GM23338 (cell line): ENCODE data around the gene CNTNAP5. TPM values are rescaled to one million over a fixed set of nuclear protein-coding genes. Genes with fewer than 3 reads are reported as not detected.

Source experiments
- ATAC-seq: fragments of 200-7000 bp; cut with Tn5 transposase; 3 replicates; pipeline ENCODE4 v1.9.1; 2020
- DNase-seq: peaks from one replicate; pipeline ENCODE4 v3.0.0-alpha.2; 2015; ENCODE audit warnings: low spot score
- H2AFZ ChIP-seq: fragments of 200-600 bp; sonication (generic); 2 replicates; pipeline ENCODE4 v1.8.0; 2016; ENCODE audit warnings: antibody characterized with exemption, mild to moderate bottlenecking, moderate library complexity
- H3F3A ChIP-seq: fragments of 200-600 bp; sonication (generic); replicated peaks from 2 replicates; pipeline ENCODE4 v1.8.0; 2017; ENCODE audit warnings: antibody characterized with exemption, mixed run types, low read depth
- H3K27ac ChIP-seq: fragments of 200-600 bp; sonication (generic); 2 replicates; pipeline ENCODE4 v1.6.1; 2016; ENCODE audit warnings: low read depth
- H3K27me3 ChIP-seq: fragments of 200-600 bp; sonication (generic); 2 replicates; pipeline ENCODE4 v1.8.0; 2016; ENCODE audit warnings: mild to moderate bottlenecking, mixed run types, moderate library complexity; ENCODE audit not compliant: insufficient read depth
- H3K36me3 ChIP-seq: fragments of 200-600 bp; sonication (generic); 2 replicates; pipeline ENCODE4 v1.8.0; 2016; ENCODE audit warnings: mild to moderate bottlenecking; ENCODE audit not compliant: insufficient read depth
- H3K4me1 ChIP-seq: fragments of 200-600 bp; sonication (generic); 2 replicates; pipeline ENCODE4 v1.8.0; 2016; ENCODE audit warnings: mild to moderate bottlenecking, moderate library complexity; ENCODE audit not compliant: insufficient read depth
- H3K4me2 ChIP-seq: fragments of 200-600 bp; sonication (generic); 2 replicates; pipeline ENCODE4 v1.7.1; 2017; ENCODE audit warnings: mixed run types
- H3K4me3 ChIP-seq: fragments of 200-600 bp; sonication (generic); 2 replicates; pipeline ENCODE4 v1.6.1; 2016; ENCODE audit warnings: mixed run types
- H3K79me2 ChIP-seq: fragments of 200-600 bp; sonication (generic); replicated peaks from 2 replicates; pipeline ENCODE4 v1.8.0; 2017; ENCODE audit warnings: mild to moderate bottlenecking; ENCODE audit not compliant: insufficient read depth
- H3K9me2 ChIP-seq: fragments of 200-600 bp; sonication (generic); 2 replicates; pipeline ENCODE4 v1.8.0; 2017; ENCODE audit not compliant: insufficient read depth
- H4K20me1 ChIP-seq: fragments of 200-600 bp; sonication (generic); replicated peaks from 2 replicates; pipeline ENCODE4 v1.8.0; 2017; ENCODE audit warnings: mild to moderate bottlenecking; ENCODE audit not compliant: insufficient read depth
- H3K27ac Mint-ChIP-seq: 2 replicates; pipeline ENCODE4 v1.8.0; 2020; ENCODE audit warnings: inconsistent platforms, mild to moderate bottlenecking, moderate library complexity, mixed read lengths
- H3K27me3 Mint-ChIP-seq: 3 replicates; pipeline ENCODE4 v1.8.0; 2022; ENCODE audit warnings: low read depth, mild to moderate bottlenecking, moderate library complexity, mixed read lengths, inconsistent platforms; ENCODE audit not compliant: insufficient read depth, poor library complexity
- H3K36me3 Mint-ChIP-seq: 3 replicates; pipeline ENCODE4 v1.8.0; 2021; ENCODE audit warnings: low read depth, mild to moderate bottlenecking, inconsistent platforms, moderate library complexity, mixed read lengths
- H3K4me1 Mint-ChIP-seq: 3 replicates; pipeline ENCODE4 v1.8.0; 2020; ENCODE audit warnings: mild to moderate bottlenecking, inconsistent platforms, mixed read lengths
- H3K4me3 Mint-ChIP-seq: 3 replicates; pipeline ENCODE4 v1.8.0; 2021; ENCODE audit warnings: moderate library complexity, mild to moderate bottlenecking, inconsistent platforms, mixed read lengths
- H3K9me3 Mint-ChIP-seq: 3 replicates; pipeline ENCODE4 v1.8.0; 2020; ENCODE audit warnings: moderate library complexity, mild to moderate bottlenecking, inconsistent platforms, mixed read lengths
- CREB1 ChIP-seq: fragments of 250-450 bp; sonication (Bioruptor Pico); IDR thresholded peaks from 2 replicates; pipeline ENCODE4 v1.5.0; 2020; ENCODE audit warnings: low read depth, mild to moderate bottlenecking, moderate library complexity
- CTCF ChIP-seq, 2 experiments: fragments of 200-600 bp in 1 of 2; sonication (generic) in 1 of 2; conservative IDR thresholded peaks; 2 replicates each; pipeline versions ENCODE4 v1.5.1 to v1.6.1; 2016 to 2017; ENCODE audit warnings: antibody characterized with exemption in 2 of 2, low read depth in 2 of 2, mild to moderate bottlenecking in 2 of 2, moderate library complexity in 1 of 2
- EZH2 ChIP-seq: fragments of 200-600 bp; sonication (generic); IDR thresholded peaks from one replicate; pipeline ENCODE4 v1.8.0; 2017; ENCODE audit warnings: antibody characterized with exemption, mild to moderate bottlenecking, low read depth; ENCODE audit not compliant: unreplicated experiment
- EZH2phosphoT487 ChIP-seq: fragments of 200-600 bp; sonication (generic); IDR thresholded peaks from one replicate; pipeline ENCODE4 v1.8.1; 2018; ENCODE audit warnings: antibody characterized with exemption; ENCODE audit not compliant: unreplicated experiment
- JUNB ChIP-seq: IDR thresholded peaks from one replicate; pipeline ENCODE4 v1.6.1; 2016; ENCODE audit warnings: antibody characterized with exemption; ENCODE audit not compliant: unreplicated experiment
- NANOG ChIP-seq: IDR thresholded peaks from 2 replicates; pipeline ENCODE4 v1.6.1; 2016; ENCODE audit warnings: antibody characterized with exemption, borderline replicate concordance
- POLR2AphosphoS5 ChIP-seq: IDR thresholded peaks from 2 replicates; pipeline ENCODE4 v1.6.1; 2016; ENCODE audit warnings: antibody characterized with exemption, low read depth
- STAT1 ChIP-seq: IDR thresholded peaks from one replicate; pipeline ENCODE4 v1.6.1; 2016; ENCODE audit warnings: antibody characterized with exemption; ENCODE audit not compliant: unreplicated experiment
- ZNF114 ChIP-seq: fragments of 250-450 bp; sonication (Bioruptor Pico); IDR thresholded peaks from 2 replicates; pipeline ENCODE4 v1.5.0; 2020; ENCODE audit warnings: mild to moderate bottlenecking, moderate library complexity
- ZNF331 ChIP-seq: fragments of 250-450 bp; sonication (Bioruptor Pico); IDR thresholded peaks from 2 replicates; pipeline ENCODE4 v1.5.0; 2020; ENCODE audit warnings: low read depth, mild to moderate bottlenecking, moderate library complexity
- ZNF462 ChIP-seq: fragments of 250-450 bp; sonication (Bioruptor Pico); IDR thresholded peaks from 2 replicates; pipeline ENCODE4 v1.5.0; 2020; ENCODE audit warnings: mild to moderate bottlenecking, moderate library complexity
- polyA plus RNA-seq: library from polyadenylated mRNA; unstranded; fragments of >200 nt; fragmentation: Nextera tagmentation; extraction: Ambion mirVana; gene quantifications from 2 replicates; pipeline ENCODE4 v1.2.1, GENCODE V29; 2016
- total RNA-seq: library from RNA; depleted of rRNA; stranded (reverse); fragments of >200 nt; shearing (Covaris generic); gene quantifications from 2 replicates; pipeline ENCODE4 v1.2.3, GENCODE V29; 2014
- TF ChIP-seq, protein P1 (sequence below): IDR thresholded peaks from 2 replicates; pipeline ENCODE4 v1.6.1; 2016; ENCODE audit warnings: antibody characterized with exemption
- TF ChIP-seq, protein P2 (sequence below): IDR thresholded peaks from one replicate; pipeline ENCODE4 v1.6.1; 2018; ENCODE audit warnings: antibody characterized with exemption; ENCODE audit not compliant: unreplicated experiment

Gene CNTNAP5
- total and polyA plus RNA-seq, 2 experiments from 2014 or later, result 0.49 to 0.50 TPM

DNA sequence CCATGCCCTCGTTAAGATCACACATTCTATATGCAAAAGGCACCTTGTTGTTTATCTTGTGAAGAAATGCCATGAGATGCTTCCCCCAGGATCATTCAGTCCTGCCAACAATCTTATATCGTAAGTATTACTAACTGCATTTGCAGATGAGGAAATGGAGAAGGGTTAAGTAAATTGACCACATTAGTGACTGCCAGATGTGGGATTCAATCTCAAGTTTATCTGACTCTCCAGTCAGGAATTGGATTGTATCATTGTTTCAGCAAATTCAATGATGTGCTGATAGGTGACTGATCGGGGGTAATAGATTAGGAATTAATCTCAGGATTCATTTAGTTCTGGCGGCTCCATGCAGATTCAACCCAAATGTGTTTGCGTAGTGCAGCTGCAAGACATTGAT lies 106.2 kb downstream of the CNTNAP5 start:
- DNase-seq (no peak), ATAC-seq (no peak)
- TF ChIP-seq POLR2AphosphoS5, result no peak
- no peak for TF ChIP-seq CTCF (conservative IDR thresholded peaks at IDR 0.05; ENCODE audit: low read depth in 2 of 2)
- TF ChIP-seq ZNF462 (CRISPR knock-in tag), result no peak
- TF ChIP-seq ZNF331 (CRISPR knock-in tag), result no peak
- TF ChIP-seq, protein P1, sequence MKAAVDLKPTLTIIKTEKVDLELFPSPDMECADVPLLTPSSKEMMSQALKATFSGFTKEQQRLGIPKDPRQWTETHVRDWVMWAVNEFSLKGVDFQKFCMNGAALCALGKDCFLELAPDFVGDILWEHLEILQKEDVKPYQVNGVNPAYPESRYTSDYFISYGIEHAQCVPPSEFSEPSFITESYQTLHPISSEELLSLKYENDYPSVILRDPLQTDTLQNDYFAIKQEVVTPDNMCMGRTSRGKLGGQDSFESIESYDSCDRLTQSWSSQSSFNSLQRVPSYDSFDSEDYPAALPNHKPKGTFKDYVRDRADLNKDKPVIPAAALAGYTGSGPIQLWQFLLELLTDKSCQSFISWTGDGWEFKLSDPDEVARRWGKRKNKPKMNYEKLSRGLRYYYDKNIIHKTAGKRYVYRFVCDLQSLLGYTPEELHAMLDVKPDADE, result no peak
- TF ChIP-seq NANOG, result no peak
- no peak for TF ChIP-seq CREB1 (CRISPR knock-in tag)
- no peak for TF ChIP-seq JUNB
- TF ChIP-seq EZH2, result no peak
- TF ChIP-seq EZH2phosphoT487, result no peak
- TF ChIP-seq ZNF114 (CRISPR knock-in tag), result no peak
- TF ChIP-seq STAT1, result no peak
- TF ChIP-seq, protein P2, sequence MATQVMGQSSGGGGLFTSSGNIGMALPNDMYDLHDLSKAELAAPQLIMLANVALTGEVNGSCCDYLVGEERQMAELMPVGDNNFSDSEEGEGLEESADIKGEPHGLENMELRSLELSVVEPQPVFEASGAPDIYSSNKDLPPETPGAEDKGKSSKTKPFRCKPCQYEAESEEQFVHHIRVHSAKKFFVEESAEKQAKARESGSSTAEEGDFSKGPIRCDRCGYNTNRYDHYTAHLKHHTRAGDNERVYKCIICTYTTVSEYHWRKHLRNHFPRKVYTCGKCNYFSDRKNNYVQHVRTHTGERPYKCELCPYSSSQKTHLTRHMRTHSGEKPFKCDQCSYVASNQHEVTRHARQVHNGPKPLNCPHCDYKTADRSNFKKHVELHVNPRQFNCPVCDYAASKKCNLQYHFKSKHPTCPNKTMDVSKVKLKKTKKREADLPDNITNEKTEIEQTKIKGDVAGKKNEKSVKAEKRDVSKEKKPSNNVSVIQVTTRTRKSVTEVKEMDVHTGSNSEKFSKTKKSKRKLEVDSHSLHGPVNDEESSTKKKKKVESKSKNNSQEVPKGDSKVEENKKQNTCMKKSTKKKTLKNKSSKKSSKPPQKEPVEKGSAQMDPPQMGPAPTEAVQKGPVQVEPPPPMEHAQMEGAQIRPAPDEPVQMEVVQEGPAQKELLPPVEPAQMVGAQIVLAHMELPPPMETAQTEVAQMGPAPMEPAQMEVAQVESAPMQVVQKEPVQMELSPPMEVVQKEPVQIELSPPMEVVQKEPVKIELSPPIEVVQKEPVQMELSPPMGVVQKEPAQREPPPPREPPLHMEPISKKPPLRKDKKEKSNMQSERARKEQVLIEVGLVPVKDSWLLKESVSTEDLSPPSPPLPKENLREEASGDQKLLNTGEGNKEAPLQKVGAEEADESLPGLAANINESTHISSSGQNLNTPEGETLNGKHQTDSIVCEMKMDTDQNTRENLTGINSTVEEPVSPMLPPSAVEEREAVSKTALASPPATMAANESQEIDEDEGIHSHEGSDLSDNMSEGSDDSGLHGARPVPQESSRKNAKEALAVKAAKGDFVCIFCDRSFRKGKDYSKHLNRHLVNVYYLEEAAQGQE, result no peak
- Histone ChIP-seq H3K4me1 (0 out of 2 replicates have a peak, but pooled peaks cover 6% of the 10 kb centered on the region), H3K79me2 (no peaks in the 10 kb centered on the region), H3K36me3 (no peaks in the 10 kb centered on the region), H3K4me2 (no peak overlapping the region), H3K27ac (no peak overlapping the region), H2AFZ (no peak overlapping the region), H4K20me1 (no peaks in the 10 kb centered on the region), H3K9me2 (no peaks in the 10 kb centered on the region), H3F3A (no peaks in the 10 kb centered on the region), H3K27me3 (no peaks in the 10 kb centered on the region), H3K4me3 (no peak overlapping the region)
- Mint-ChIP-seq H3K4me1 (peaks cover 6% of the 10 kb centered on the region; the same call in 2 of the 3 replicates), H3K27ac (no peak overlapping the region), H3K4me3 (no peak overlapping the region), H3K27me3 (peaks cover 2% of the 10 kb centered on the region), H3K9me3 (peaks cover 8% of the 10 kb centered on the region), H3K36me3 (peaks cover 3% of the 10 kb centered on the region; the same call in 1 of the 3 replicates)
